GM13976 (cell line): Measurements from ENCODE around the gene NLGN1.

Source experiments
- DNase-seq: peaks from one replicate; pipeline ENCODE4 v3.0.0; 2012; ENCODE audit warnings: low spot score
- CTCF ChIP-seq: IDR thresholded peaks from 2 replicates; pipeline ENCODE4 v1.5.1; 2012; ENCODE audit warnings: borderline replicate concordance, mild to moderate bottlenecking; ENCODE audit not compliant: insufficient read depth; ENCODE audit errors: extremely low read depth, missing control alignments, control extremely low read depth
- in situ Hi-C: fragments of 300-500 bp; cut with MboI; formaldehyde crosslinking; loops from one replicate; pipeline ENCODE4 v1.12.0; 2022; ENCODE audit warnings: low sequenced_read_pairs, mixed read lengths, inconsistent platforms; ENCODE audit not compliant: unreplicated experiment

NLGN1 gene

GRCh38 chr3:174126990-174127758, 729.6 kb downstream of the NLGN1 start:
- in situ Hi-C loops = no loop called here
- DNase-seq = no peak
- no peak for TF ChIP-seq CTCF

- in situ Hi-C loops = no loop called here
- no peak for DNase-seq
- no peak for TF ChIP-seq CTCF
These were observed 734.5 kb downstream of the NLGN1 start for GRCh38 chr3:174132006-174132405.

- in situ Hi-C loops = no loop called here
- TF ChIP-seq CTCF = no peak
- no peak for DNase-seq
These were observed 735.0 kb downstream of the NLGN1 start for GRCh38 chr3:174132421-174133042.

- no peak for DNase-seq
- no peak for TF ChIP-seq CTCF
- in situ Hi-C loops = no loop called here
These were observed 748.5 kb downstream of the NLGN1 start for GRCh38 chr3:174146008-174146407.

DNA sequence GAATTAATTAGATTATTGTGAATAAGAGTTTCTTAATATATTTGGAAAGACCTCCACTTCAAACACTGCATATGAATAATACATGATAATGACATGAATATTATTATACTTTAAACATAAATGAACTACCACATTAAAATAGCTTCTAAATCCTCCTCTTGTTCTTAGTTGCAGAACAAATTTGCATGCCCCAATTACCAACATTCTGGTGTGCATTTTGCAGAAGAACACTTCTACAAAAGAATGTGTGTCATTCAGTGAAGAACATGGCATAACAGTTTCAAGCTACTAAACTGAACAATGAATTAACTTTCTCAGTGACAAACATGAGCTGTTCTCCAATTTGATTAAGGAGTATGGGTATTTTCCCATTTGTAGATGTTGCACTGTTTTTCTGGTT, 750.3 kb downstream of the NLGN1 start:
- DNase-seq = no peak
- TF ChIP-seq CTCF = no peak
- in situ Hi-C loops = no loop called here

DNA sequence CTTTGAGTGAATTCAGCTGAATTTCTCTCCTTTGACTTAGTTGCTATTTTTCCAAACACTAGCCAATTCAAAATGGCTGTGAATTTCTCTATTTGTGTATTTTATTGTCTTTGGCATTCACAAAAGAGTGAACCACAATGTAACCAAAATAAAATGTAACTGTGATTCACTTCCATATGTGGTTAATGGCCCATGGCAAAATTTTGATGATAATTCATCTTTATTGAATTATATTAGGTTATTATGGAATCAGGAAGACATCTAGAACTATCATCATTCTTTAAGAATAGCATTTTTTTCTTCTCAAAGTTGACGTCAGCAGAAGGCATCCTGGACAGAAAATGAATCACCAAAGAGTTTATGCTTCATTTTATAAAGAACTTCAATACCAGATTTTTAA, 756.3 kb downstream of the NLGN1 start:
- TF ChIP-seq CTCF = no peak
- no peak for DNase-seq
- in situ Hi-C loops = no loop called here

DNA sequence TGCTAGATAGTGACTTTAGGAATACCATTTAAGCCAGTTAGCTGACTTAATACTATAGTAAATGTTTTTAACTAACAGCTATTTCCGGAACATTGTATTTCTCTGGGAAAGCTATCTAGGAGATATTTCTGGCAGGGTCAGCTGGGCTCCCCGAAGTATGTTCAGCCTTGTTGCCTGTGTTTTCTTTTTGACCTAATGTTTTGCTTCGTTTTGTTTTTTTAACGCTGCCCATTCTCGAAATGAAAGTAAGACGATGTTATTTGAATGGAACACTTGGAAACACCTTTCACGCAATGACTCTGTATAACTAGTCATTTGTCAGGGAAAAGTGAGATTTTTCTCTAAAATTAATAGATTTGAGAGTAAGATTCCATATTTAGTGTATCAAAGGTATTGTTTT, 758.7 kb downstream of the NLGN1 start:
- in situ Hi-C loops = no loop called here
- TF ChIP-seq CTCF = no peak
- DNase-seq = no peak
